Liver (tissue), 9 donors: Measurements from ENCODE around the gene PUS1. TPM values are rescaled to one million over a fixed set of nuclear protein-coding genes. Genes with fewer than 3 reads are reported as not detected.
A peak's percentile ranks its signal among the peaks of the same experiment; 100 is the strongest.

Experiments
- DNase-seq: peaks from one replicate; pipeline ENCODE4 v3.0.0-alpha.2; 2017; ENCODE audit warnings: low spot score
- H3K27ac ChIP-seq, 2 donors: one replicate each; pipeline ENCODE4 v1.7.0; 2013; ENCODE audit warnings: inconsistent platforms in 2 of 2, low read length in 2 of 2, control low read depth in 1 of 2, low read depth in 1 of 2, mild to moderate bottlenecking in 1 of 2
- H3K27me3 ChIP-seq, 4 donors: one replicate each; pipeline versions ENCODE4 v1.6.1 to v1.7.0; 2013; ENCODE audit warnings: low read length in 3 of 4, inconsistent platforms in 1 of 4, mild to moderate bottlenecking in 1 of 4, moderate library complexity in 1 of 4; ENCODE audit not compliant: control insufficient read depth in 4 of 4, insufficient read depth in 4 of 4
- H3K36me3 ChIP-seq, 4 donors: one replicate each; pipeline versions ENCODE4 v1.6.1 to v1.7.0; 2013; ENCODE audit warnings: low read length in 3 of 4, mild to moderate bottlenecking in 3 of 4, low read depth in 1 of 4, moderate library complexity in 1 of 4; ENCODE audit not compliant: control insufficient read depth in 4 of 4, insufficient read depth in 3 of 4
- H3K4me1 ChIP-seq, 4 donors: one replicate each; pipeline versions ENCODE4 v1.6.1 to v1.7.0; 2013; ENCODE audit warnings: low read length in 3 of 4, mild to moderate bottlenecking in 3 of 4, moderate library complexity in 1 of 4; ENCODE audit not compliant: control insufficient read depth in 4 of 4, insufficient read depth in 4 of 4
- H3K4me3 ChIP-seq, 3 donors: one replicate each; pipeline versions ENCODE4 v1.6.1 to v1.7.0; 2013; ENCODE audit warnings: low read length in 3 of 3, control low read depth in 1 of 3, low read depth in 1 of 3, mild to moderate bottlenecking in 1 of 3
- H3K9ac ChIP-seq, 2 donors: one replicate each; pipeline ENCODE4 v1.7.0; 2013; ENCODE audit warnings: low read length in 2 of 2, mild to moderate bottlenecking in 2 of 2, moderate library complexity in 2 of 2, control low read depth in 1 of 2, low read depth in 1 of 2
- H3K9me3 ChIP-seq, 4 donors: one replicate each; pipeline versions ENCODE4 v1.6.1 to v1.7.0; 2013; ENCODE audit warnings: low read length in 3 of 4; ENCODE audit not compliant: control insufficient read depth in 4 of 4
- ATF3 ChIP-seq: IDR thresholded peaks from 2 replicates; pipeline ENCODE4 v1.6.1; 2016; ENCODE audit warnings: antibody characterized with exemption
- CTCF ChIP-seq: fragments of 150-350 bp; IDR thresholded peaks from 2 replicates; pipeline ENCODE4 v1.5.1; 2017; ENCODE audit warnings: improper control_type of control experiment, low read depth, low read length; ENCODE audit not compliant: missing input control
- EGR1 ChIP-seq, 2 donors: IDR thresholded peaks; 2 replicates each; pipeline ENCODE4 v1.6.1; 2016 to 2018; ENCODE audit warnings: antibody characterized with exemption in 2 of 2, low read depth in 2 of 2
- FOXA1 ChIP-seq: IDR thresholded peaks from 2 replicates; pipeline ENCODE4 v1.6.1; 2016; ENCODE audit warnings: antibody characterized with exemption
- FOXA2 ChIP-seq: IDR thresholded peaks from 2 replicates; pipeline ENCODE4 v1.6.1; 2016; ENCODE audit warnings: antibody characterized with exemption
- GABPA ChIP-seq, 2 donors: IDR thresholded peaks in 1 of 2; conservative IDR thresholded peaks in 1 of 2; 2 replicates each; pipeline ENCODE4 v1.6.1; 2016; ENCODE audit warnings: antibody characterized with exemption in 2 of 2, mild to moderate bottlenecking in 1 of 2, moderate library complexity in 1 of 2
- HNF4A ChIP-seq, 2 donors: conservative IDR thresholded peaks; 2 replicates each; pipeline ENCODE4 v1.6.1; 2016; ENCODE audit warnings: antibody characterized with exemption in 2 of 2, mild to moderate bottlenecking in 2 of 2
- HNF4G ChIP-seq: IDR thresholded peaks from 2 replicates; pipeline ENCODE4 v1.6.1; 2016; ENCODE audit warnings: antibody characterized with exemption
- JUND ChIP-seq, 2 donors: IDR thresholded peaks; 2 replicates each; pipeline ENCODE4 v1.6.1; 2016; ENCODE audit warnings: antibody characterized with exemption in 2 of 2
- NR2F2 ChIP-seq: IDR thresholded peaks from 2 replicates; pipeline ENCODE4 v1.6.1; 2016; ENCODE audit warnings: antibody characterized with exemption
- RAD21 ChIP-seq, 2 donors: IDR thresholded peaks; 2 replicates each; pipeline ENCODE4 v1.6.1; 2016; ENCODE audit warnings: antibody characterized with exemption in 2 of 2, mild to moderate bottlenecking in 2 of 2
- REST ChIP-seq: IDR thresholded peaks from 2 replicates; pipeline ENCODE4 v1.6.1; 2016; ENCODE audit warnings: antibody characterized with exemption, mild to moderate bottlenecking
- RXRA ChIP-seq, 2 donors: IDR thresholded peaks; 2 replicates each; pipeline ENCODE4 v1.6.1; 2017 to 2018; ENCODE audit warnings: antibody characterized with exemption in 2 of 2, mild to moderate bottlenecking in 1 of 2
- SP1 ChIP-seq: IDR thresholded peaks from 2 replicates; pipeline ENCODE4 v1.6.1; 2018; ENCODE audit warnings: antibody characterized with exemption, mild to moderate bottlenecking
- TAF1 ChIP-seq: conservative IDR thresholded peaks from 2 replicates; pipeline ENCODE4 v1.6.1; 2016; ENCODE audit warnings: antibody characterized with exemption, mild to moderate bottlenecking
- YY1 ChIP-seq: IDR thresholded peaks from 2 replicates; pipeline ENCODE4 v1.6.1; 2016; ENCODE audit warnings: antibody characterized with exemption, mild to moderate bottlenecking
- WGBS: extraction: QIAGEN DNeasy Blood & Tissue Kit; methylation state at CpG from one replicate; pipeline ENCODE4 v1.1.7; 2013; 5-methylcytosine and 5-hydroxymethylcytosine counted together
- polyA plus RNA-seq, 2 donors: library from polyadenylated mRNA; stranded (reverse) in 1 of 2; unstranded in 1 of 2; fragments of 200-250 nt in 1 of 2; fragments of >200 nt in 1 of 2; fragmentation: Nextera tagmentation in 1 of 2; extraction: Ambion mirVana in 1 of 2; gene quantifications; one replicate each; pipeline versions ENCODE4 v1.2.1 to v1.2.3, GENCODE V29; 2013 to 2015
- total RNA-seq, 2 donors: library from RNA; depleted of rRNA; stranded (reverse); fragments of >200 nt; gene quantifications; one replicate each; pipeline ENCODE4 v1.2.3, GENCODE V29; 2014
- donor health status: healthy.
- donor health status: healthy.
- donor health status: healthy.
- donor health status: healthy.
- donor health status: healthy.

Gene PUS1
- total RNA-seq, result 10 to 100 TPM in 1 of 2 donors, 1 to 10 TPM in 1; 9.2 to 12.1 TPM
- 10 to 100 TPM in 1 of 2 donors, 1 to 10 TPM in 1; 6.1 to 24.4 TPM for polyA plus RNA-seq

- WGBS, result under 1% methylated on average over 83 of the region's 84 CpGs
- Histone ChIP-seq H3K9ac (peak within 1 kb of the TSS; percentile 29 to 54), H3K4me3 (peak within 1 kb of the TSS; percentile 71 to 93 (median 89)), H3K9me3 (no peaks in the 10 kb centered on the region), H3K36me3 (peaks cover 5 to 22% (median 20%) of the 10 kb centered on the region in 4 donors), H3K27ac (peak within 1 kb of the TSS; percentile 70 to 81), H3K27me3 (no peaks in the 10 kb centered on the region), H3K4me1 (peaks cover 0 to 15% (median 11%) of the 10 kb centered on the region in 4 donors)
- TF ChIP-seq SP1 (peak; percentile 56), FOXA2 (no peak), JUND (IDR thresholded peaks at IDR 0.05) (no peak), HNF4G (no peak), ATF3 (no peak), RXRA (IDR thresholded peaks at IDR 0.05) (peak in 1 of 2 donors; percentile 30), HNF4A (conservative IDR thresholded peaks at IDR 0.05) (peak in 1 of 2 donors; percentile 3), CTCF (no peak), REST (peak; percentile 34), YY1 (peak; percentile 59), RAD21 (IDR thresholded peaks at IDR 0.05) (peak in 1 of 2 donors; percentile 5), NR2F2 (peak; percentile 69), GABPA (IDR thresholded peaks at IDR 0.05 in 1 of 2, conservative IDR thresholded peaks at IDR 0.05 in 1 of 2) (peak in 1 of 2 donors; percentile 84), FOXA1 (peak; percentile 14)
- peak; percentile 96 for DNase-seq
These were observed at the start of gene PUS1 for GRCh38 chr12:131928711-131929580. TSS of gene PUS1 (plus strand) at chr12:131929276. CDS start at chr12:131929723, 447 bp downstream.

- Histone ChIP-seq H3K4me1 (no peaks in the 10 kb centered on the region), H3K4me3 (no peak overlapping the region), H3K27me3 (no peaks in the 10 kb centered on the region), H3K9me3 (peaks cover 0 to 4% (median under 1%) of the 10 kb centered on the region in 4 donors), H3K36me3 (no peaks in the 10 kb centered on the region), H3K9ac (no peak overlapping the region), H3K27ac (no peak overlapping the region)
- TF ChIP-seq NR2F2 (no peak), REST (no peak), FOXA2 (no peak), RAD21 (IDR thresholded peaks at IDR 0.05) (no peak), EGR1 (IDR thresholded peaks at IDR 0.05; ENCODE audit: low read depth in 2 of 2) (no peak), TAF1 (no peak), CTCF (no peak), ATF3 (no peak), FOXA1 (no peak), HNF4A (conservative IDR thresholded peaks at IDR 0.05) (no peak), SP1 (no peak), JUND (IDR thresholded peaks at IDR 0.05) (no peak)
- no peak for DNase-seq
- WGBS, result 88% methylated on average over 16 of the region's 16 CpGs
These were observed 46.1 kb upstream of the PUS1 start for GRCh38 chr12:131882804-131883520.
